GM12891 (cell line): Measurements from ENCODE around the gene MVD.

ENCODE experiments used
- PAX5 ChIP-seq: IDR thresholded peaks from 2 replicates; pipeline ENCODE4 v1.6.1; 2011; ENCODE audit warnings: low read length, moderate library complexity, mild to moderate bottlenecking; ENCODE audit not compliant: insufficient read depth, severe bottlenecking
- POLR2A ChIP-seq: IDR thresholded peaks from 2 replicates; pipeline ENCODE4 v1.6.1; 2011; ENCODE audit warnings: low read depth, low read length, control low read depth
- POLR2AphosphoS5 ChIP-seq: IDR thresholded peaks from 2 replicates; pipeline ENCODE4 v1.6.1; 2011; ENCODE audit warnings: low read depth, low read length, control low read depth
- POU2F2 ChIP-seq: IDR thresholded peaks from 2 replicates; pipeline ENCODE4 v1.6.1; 2011; ENCODE audit warnings: low read depth, mild to moderate bottlenecking, control low read depth, low read length, moderate library complexity
- SPI1 ChIP-seq: IDR thresholded peaks from 2 replicates; pipeline ENCODE4 v1.6.1; 2011; ENCODE audit warnings: low read depth, low read length, control low read depth
- TAF1 ChIP-seq: IDR thresholded peaks from 2 replicates; pipeline ENCODE4 v1.6.1; 2011; ENCODE audit warnings: low read depth, low read length, control low read depth

GRCh38 chr16:88687254-88687576 is 24.3 kb upstream of the MVD start:
- TF ChIP-seq POLR2AphosphoS5 (no peak), TAF1 (no peak), POLR2A (no peak), SPI1 (no peak), POU2F2 (no peak), PAX5 (no peak)
